ENCODE measurements around the gene EXPH5. TPM values are rescaled to one million over a fixed set of nuclear protein-coding genes. Genes with fewer than 3 reads are reported as not detected.

The EXPH5 gene
- total RNA-seq, 2 donors from 2014 or later = 2.4 to 6.0 TPM

DNA sequence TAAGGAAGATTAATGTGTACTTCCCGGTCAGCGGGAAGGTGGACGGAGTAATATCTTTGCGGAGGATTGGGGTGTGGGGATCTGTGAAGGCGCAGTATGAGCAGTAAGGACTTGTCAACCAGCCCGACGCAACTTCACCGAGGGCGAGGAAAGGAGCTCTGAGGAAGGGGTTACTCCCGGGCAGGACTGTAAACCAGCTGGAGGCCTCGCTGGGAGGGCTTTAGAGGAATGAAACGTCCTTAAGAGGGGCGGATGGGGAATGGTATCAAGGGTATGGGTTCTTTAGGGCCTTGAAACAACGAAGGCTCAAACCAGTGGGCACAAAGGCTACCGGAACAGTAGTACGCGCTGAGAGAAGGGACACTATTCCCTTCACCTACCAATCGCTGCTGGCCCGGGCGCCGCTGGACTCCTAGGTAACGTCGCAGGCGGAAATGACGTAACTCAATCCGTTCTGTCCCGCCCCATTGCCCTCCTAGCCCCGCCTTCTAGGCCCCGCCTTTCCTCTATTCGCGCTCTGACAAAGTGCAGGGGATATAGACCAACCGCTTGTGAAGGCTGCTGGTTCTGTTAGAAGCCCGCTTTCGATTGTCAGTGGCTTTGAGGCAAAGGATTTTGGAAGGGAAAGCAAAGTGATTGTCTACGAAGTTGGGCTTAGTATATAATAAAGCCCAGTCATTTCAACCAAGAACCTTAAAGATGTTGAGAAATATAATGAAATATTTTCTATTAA lies 126.3 kb downstream of the EXPH5 start, which contains the start of gene C11orf65:
Gene C11orf65 (minus strand): TSS at position 439 of the 733 bp plus-strand sequence. CDS start 5,970 bp downstream, outside the sequence.
- H3K36me3 Mint-ChIP-seq (ENCODE audit: low read depth) = peaks cover 5% of the 10 kb centered on the region
- H3K9me3 Mint-ChIP-seq = no peaks in the 10 kb centered on the region
- H3K4me3 Mint-ChIP-seq = peak within 1 kb of the TSS; percentile 98
- peak within 1 kb of the TSS; percentile 100 for H3K27ac Mint-ChIP-seq
- peaks cover 6% of the 10 kb centered on the region for H3K4me1 Mint-ChIP-seq
- ATAC-seq (replicated peaks) = peak; percentile 99
- H3K27me3 Mint-ChIP-seq = no peaks in the 10 kb centered on the region

DNA sequence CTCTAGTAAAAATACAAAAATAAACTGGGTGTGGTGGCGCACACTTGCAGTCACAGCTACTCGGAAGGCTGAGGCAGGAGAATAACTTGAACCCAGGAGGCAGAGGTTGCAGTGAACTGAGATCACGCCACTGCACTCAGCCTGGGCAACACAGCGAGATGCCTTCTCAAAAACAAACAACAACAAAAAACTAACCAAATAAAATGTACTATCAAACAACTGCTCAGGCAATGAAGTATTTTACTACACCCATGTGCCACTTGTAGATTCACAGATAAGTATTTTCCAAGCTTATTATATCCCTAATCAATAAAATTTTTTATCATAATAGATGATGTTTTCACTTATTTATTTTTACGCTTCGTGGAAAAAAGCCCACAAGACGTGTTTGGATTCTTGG lies 127.2 kb downstream of the EXPH5 start:
- Mint-ChIP-seq H3K9me3 (no peaks in the 10 kb centered on the region), H3K4me1 (peaks cover 6% of the 10 kb centered on the region), H3K36me3 (ENCODE audit: low read depth) (peaks cover 5% of the 10 kb centered on the region), H3K27me3 (no peaks in the 10 kb centered on the region), H3K4me3 (peak overlapping the region; percentile 98), H3K27ac (peak overlapping the region; percentile 100)
- ATAC-seq (replicated peaks) = no peak

Other genes starting within 250 kb of the EXPH5 start
- gene C11orf65, start 126.2 kb downstream of the EXPH5 start, total RNA-seq = under 1 TPM; 0.78 to 0.95 TPM
- gene POGLUT3, start 95.4 kb downstream of the EXPH5 start, total RNA-seq = 1 to 10 TPM; 9.6 to 9.7 TPM
- gene DDX10, start 71.3 kb upstream of the EXPH5 start, total RNA-seq = 10 to 100 TPM; 25.0 to 45.3 TPM